HG03066 (cell line): ENCODE results near the gene DNAJB12.
"Not testable (repeated sequence)": the region's sequence is repeated elsewhere in the genome, so short reads cannot be mapped to it uniquely, and the experiment has no call there.

ENCODE experiments used
- ATAC-seq: cut with Tn5 transposase; IDR thresholded peaks from one replicate; pipeline ENCODE4 v1.9.1; 2021; ENCODE audit warnings: low read depth; ENCODE audit not compliant: unreplicated experiment

The DNAJB12 gene

GRCh38 chr10:72318418-72319262 lies 36.1 kb downstream of the DNAJB12 start:
- ATAC-seq = no peak

- ATAC-seq = no peak
These were observed 37.8 kb downstream of the DNAJB12 start for GRCh38 chr10:72316748-72317435.

- no peak for ATAC-seq
These were observed 38.4 kb downstream of the DNAJB12 start for GRCh38 chr10:72316386-72316700.

- no peak for ATAC-seq
These were observed 38.9 kb downstream of the DNAJB12 start for GRCh38 chr10:72315611-72316385.

- ATAC-seq = no peak
These were observed 39.7 kb downstream of the DNAJB12 start for GRCh38 chr10:72315054-72315453.

- ATAC-seq = no peak
These were observed 40.5 kb downstream of the DNAJB12 start for GRCh38 chr10:72314263-72314662.

GRCh38 chr10:72312865-72313391 lies 41.8 kb downstream of the DNAJB12 start:
- no peak for ATAC-seq

- no peak for ATAC-seq
These were observed 43.1 kb downstream of the DNAJB12 start for GRCh38 chr10:72311667-72312066.

GRCh38 chr10:72310636-72311035 lies 44.1 kb downstream of the DNAJB12 start:
- no peak for ATAC-seq

- ATAC-seq = no peak
These were observed 44.5 kb downstream of the DNAJB12 start for GRCh38 chr10:72310241-72310633.

- no peak for ATAC-seq
These were observed 45.2 kb downstream of the DNAJB12 start for GRCh38 chr10:72309290-72310240.

GRCh38 chr10:72308320-72308987 lies 46.3 kb downstream of the DNAJB12 start:
- no peak for ATAC-seq

- ATAC-seq = not testable (repeated sequence)
These were observed 47.0 kb downstream of the DNAJB12 start for GRCh38 chr10:72307711-72308110.

GRCh38 chr10:72306215-72306760 lies 48.4 kb downstream of the DNAJB12 start:
- ATAC-seq = no peak

- no peak for ATAC-seq
These were observed 51.1 kb downstream of the DNAJB12 start for GRCh38 chr10:72303424-72304128.

- no peak for ATAC-seq
These were observed 55.9 kb downstream of the DNAJB12 start for GRCh38 chr10:72298592-72299519.

- peak; percentile 78 for ATAC-seq
These were observed 56.7 kb downstream of the DNAJB12 start for GRCh38 chr10:72297805-72298591.
